ENCODE results near the gene POLR2L. TPM values are rescaled to one million over a fixed set of nuclear protein-coding genes. Genes with fewer than 3 reads are reported as not detected.

POLR2L gene
- total RNA-seq, 1 donor from 2014 or later: 42.0 TPM

DNA sequence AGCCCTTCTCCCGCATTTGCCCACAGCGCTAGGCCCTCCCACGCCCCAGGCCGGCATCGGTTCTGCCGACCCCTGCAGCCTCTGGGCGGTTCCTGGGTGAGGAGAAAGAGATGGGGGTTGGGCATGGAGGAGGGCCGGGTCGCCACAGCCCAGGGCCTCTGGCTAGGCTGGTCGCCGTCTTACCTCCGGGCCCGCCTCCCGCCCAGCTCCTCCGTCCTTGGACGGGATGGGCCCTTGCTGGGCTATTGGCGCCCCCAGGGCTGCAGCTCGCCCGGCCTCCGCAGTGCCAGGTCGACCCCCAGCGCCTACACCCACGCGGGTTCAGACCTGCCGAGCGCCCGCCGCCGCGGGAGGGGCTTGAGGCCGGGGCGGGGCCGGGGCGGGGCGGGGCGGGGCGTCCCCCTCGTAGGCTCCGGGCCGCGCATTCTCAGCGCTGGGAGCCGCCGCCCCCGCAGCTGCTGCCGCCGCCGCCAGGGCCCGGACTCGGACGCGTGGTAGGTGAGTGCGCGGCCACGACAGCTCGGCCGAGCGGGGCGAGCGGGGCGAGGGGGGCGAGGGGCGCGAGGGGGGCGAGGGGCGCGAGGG is 9.7 kb downstream of the POLR2L start, which contains the start of gene CD151:
TSS of gene CD151 (plus strand) at position 424 of the 585 bp plus-strand sequence. CDS start 3,118 bp downstream, outside the sequence.
- Histone ChIP-seq H3K36me3 (ENCODE audit: control insufficient read depth, insufficient read depth, low read length) (peaks cover 6% of the 10 kb centered on the region), H3K4me3 (ENCODE audit: low read depth, low read length) (peak within 1 kb of the TSS; percentile 75), H3K27me3 (ENCODE audit: control insufficient read depth, insufficient read depth, low read length) (no peaks in the 10 kb centered on the region)
- TF ChIP-seq, protein P1, sequence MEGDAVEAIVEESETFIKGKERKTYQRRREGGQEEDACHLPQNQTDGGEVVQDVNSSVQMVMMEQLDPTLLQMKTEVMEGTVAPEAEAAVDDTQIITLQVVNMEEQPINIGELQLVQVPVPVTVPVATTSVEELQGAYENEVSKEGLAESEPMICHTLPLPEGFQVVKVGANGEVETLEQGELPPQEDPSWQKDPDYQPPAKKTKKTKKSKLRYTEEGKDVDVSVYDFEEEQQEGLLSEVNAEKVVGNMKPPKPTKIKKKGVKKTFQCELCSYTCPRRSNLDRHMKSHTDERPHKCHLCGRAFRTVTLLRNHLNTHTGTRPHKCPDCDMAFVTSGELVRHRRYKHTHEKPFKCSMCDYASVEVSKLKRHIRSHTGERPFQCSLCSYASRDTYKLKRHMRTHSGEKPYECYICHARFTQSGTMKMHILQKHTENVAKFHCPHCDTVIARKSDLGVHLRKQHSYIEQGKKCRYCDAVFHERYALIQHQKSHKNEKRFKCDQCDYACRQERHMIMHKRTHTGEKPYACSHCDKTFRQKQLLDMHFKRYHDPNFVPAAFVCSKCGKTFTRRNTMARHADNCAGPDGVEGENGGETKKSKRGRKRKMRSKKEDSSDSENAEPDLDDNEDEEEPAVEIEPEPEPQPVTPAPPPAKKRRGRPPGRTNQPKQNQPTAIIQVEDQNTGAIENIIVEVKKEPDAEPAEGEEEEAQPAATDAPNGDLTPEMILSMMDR (IDR thresholded peaks at IDR 0.05; ENCODE audit: insufficient read depth, low read length, poor library complexity, severe bottlenecking): no peak
- no peak for DNase-seq (ENCODE audit: low read depth)

DNA sequence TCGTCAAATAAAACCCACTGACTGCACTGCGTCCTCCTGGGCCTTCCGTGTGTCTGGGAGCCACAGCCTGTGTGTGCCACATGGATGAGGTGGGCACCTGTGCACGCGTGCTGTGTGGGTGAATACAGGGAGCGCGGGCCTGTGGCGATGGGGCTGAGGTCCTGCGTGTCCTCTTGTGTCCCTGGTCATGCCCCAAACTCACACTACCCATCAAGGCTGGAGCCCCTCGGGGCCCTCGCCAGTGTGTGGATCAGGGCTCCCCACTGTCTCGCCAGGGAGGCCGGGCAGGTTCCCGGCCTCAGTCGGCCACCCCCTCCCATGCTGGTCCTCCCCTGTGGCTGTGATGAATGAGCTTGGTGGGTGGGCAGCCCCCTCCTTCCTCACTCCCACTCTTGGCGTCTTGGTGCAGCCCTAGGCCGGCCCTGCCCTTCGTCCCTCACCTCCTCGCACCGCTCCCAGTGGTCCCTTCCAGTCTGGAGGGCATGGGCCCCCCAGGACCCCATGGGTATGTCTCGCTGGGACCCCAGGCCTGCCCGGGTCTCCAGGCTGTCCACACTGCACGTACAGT is 10.3 kb downstream of the POLR2L start:
- no peak for DNase-seq (ENCODE audit: low read depth)
- TF ChIP-seq, protein P1 (IDR thresholded peaks at IDR 0.05; ENCODE audit: insufficient read depth, low read length, poor library complexity, severe bottlenecking): no peak
- peaks cover 2% of the 10 kb centered on the region for H3K27me3 ChIP-seq (ENCODE audit: control insufficient read depth, insufficient read depth, low read length)
- H3K36me3 ChIP-seq (ENCODE audit: control insufficient read depth, insufficient read depth, low read length): peaks cover 4% of the 10 kb centered on the region
- H3K4me3 ChIP-seq (ENCODE audit: low read depth, low read length): peak overlapping the region; percentile 75

DNA sequence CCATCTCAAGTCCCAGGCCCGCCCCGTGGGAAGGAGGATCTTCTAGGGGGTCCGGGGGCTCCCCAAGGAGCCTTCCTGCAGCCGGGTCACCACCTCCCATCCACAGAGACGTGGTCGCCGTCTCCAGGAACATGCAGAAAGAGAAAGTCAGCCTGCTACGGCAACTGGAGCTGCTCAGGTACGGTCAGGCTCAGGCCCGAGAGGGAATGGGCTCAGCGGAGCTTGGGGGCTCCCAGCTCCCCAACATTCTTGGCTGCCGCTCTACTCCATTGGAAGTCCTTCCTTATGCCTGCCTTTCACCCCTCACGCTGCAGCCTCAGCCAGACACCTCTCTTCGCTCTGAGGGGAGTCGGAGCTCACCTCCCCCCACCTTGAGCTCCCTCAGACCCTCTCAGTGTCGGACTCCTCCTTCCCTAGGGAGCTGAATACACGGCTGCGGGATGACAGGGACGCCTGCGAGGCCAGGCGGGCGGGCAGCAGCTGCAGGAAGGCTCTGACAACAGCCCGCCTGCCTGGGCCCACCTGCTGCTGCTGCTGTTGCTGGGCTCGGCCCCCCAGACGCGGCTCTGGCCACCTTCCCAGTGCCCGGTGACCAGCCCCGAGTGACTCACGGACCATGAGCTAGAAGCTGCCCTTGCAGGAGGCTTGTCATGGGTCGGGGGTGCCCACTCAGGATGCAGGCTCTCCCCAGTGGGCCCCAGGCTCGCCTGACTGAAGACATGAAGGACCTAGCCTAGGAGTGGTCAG is 11.0 kb downstream of the POLR2L start:
- H3K36me3 ChIP-seq (ENCODE audit: control insufficient read depth, insufficient read depth, low read length): peaks cover 1% of the 10 kb centered on the region
- peak overlapping the region; percentile 45 for H3K4me3 ChIP-seq (ENCODE audit: low read depth, low read length)
- H3K27me3 ChIP-seq (ENCODE audit: control insufficient read depth, insufficient read depth, low read length): peaks cover 2% of the 10 kb centered on the region
- TF ChIP-seq, protein P1 (IDR thresholded peaks at IDR 0.05; ENCODE audit: insufficient read depth, low read length, poor library complexity, severe bottlenecking): no peak
- no peak for DNase-seq (ENCODE audit: low read depth)

DNA sequence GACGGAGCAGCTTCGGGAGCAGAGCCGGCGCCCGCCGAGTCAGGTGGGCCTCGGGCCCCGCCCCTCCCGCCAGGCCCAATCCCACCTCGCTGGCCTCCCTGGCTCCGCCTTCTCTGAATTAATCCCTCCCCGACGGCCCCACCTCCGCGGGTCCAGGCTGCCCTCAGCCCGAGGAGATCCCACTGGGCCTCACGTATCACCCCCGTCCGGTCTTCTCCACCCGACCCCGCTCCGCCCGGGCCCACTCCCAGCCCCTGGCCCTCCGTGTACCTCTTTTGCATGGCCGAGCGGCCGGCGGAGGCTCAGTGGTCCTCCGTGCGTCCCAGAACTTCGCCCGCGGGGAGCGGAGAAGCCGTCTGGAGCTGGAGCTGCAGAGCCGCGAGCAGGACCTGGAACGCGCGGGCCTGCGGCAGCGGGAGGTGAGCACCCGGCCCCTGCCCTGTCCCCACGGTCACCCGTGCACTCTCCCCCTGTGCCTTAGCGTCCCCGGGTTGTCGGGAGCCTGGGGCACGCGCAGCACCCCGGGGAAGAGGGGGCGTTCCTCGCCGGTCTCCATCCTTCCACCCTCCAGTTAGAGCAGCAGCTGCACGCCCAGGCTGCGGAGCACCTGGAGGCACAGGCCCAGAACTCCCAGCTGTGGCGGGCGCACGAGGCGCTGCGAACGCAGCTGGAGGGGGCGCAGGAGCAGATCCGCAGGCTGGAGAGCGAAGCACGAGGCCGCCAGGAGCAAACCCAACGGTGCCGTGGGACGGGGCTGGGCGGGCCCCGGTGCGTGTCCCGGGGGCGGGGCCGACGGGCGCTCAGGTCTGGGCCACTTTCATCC is 11.8 kb downstream of the POLR2L start:
- TF ChIP-seq, protein P1 (IDR thresholded peaks at IDR 0.05; ENCODE audit: insufficient read depth, low read length, poor library complexity, severe bottlenecking): no peak
- Histone ChIP-seq H3K4me3 (ENCODE audit: low read depth, low read length) (peak overlapping the region; percentile 45), H3K36me3 (ENCODE audit: control insufficient read depth, insufficient read depth, low read length) (peaks cover 1% of the 10 kb centered on the region), H3K27me3 (ENCODE audit: control insufficient read depth, insufficient read depth, low read length) (peaks cover 2% of the 10 kb centered on the region)
- no peak for DNase-seq (ENCODE audit: low read depth)

DNA sequence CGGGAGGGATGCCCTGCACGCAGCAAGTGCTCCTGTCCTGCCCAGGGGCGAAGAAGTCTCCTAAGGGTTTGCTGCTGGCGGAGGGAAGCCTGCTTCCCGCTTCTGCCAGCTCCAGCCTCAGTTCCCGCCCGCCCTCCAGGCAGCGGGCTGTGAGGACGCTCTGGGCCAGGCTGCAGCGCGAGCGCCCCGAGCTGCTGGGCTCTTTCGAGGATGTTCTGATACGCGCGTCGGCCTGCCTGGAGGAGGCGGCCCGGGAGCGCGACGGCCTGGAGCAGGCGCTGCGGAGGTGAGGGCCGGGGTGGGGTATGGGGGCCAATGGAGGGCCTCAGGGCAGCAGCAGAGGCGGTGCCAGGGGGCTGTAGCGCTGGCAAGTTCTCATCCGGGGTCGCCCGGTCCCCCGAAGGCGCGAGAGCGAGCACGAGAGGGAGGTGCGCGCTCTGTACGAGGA is 12.5 kb downstream of the POLR2L start:
- no peak for DNase-seq (ENCODE audit: low read depth)
- Histone ChIP-seq H3K4me3 (ENCODE audit: low read depth, low read length) (peak overlapping the region; percentile 45), H3K27me3 (ENCODE audit: control insufficient read depth, insufficient read depth, low read length) (peaks cover 2% of the 10 kb centered on the region)

More for the DNA sequence above, 12.5 kb downstream of the POLR2L start:
- H3K36me3 ChIP-seq (ENCODE audit: control insufficient read depth, insufficient read depth, low read length): peaks cover 1% of the 10 kb centered on the region
- TF ChIP-seq, protein P1 (IDR thresholded peaks at IDR 0.05; ENCODE audit: insufficient read depth, low read length, poor library complexity, severe bottlenecking): no peak

Data from kidney epithelial cell (primary cell).